ENCODE measurements around the gene CD44.

CD44 gene

GRCh38 chr11:35141071-35141470 lies 2.1 kb downstream of the CD44 start:
- DNase-seq: no peak

GRCh38 chr11:35141571-35141971 lies 2.6 kb downstream of the CD44 start:
- no peak for DNase-seq

GRCh38 chr11:35142481-35143075 lies 3.6 kb downstream of the CD44 start:
- DNase-seq: no peak

- no peak for DNase-seq
Observed at GRCh38 chr11:35143297-35144135, 4.5 kb downstream of the CD44 start.

GRCh38 chr11:35144136-35144741 lies 5.3 kb downstream of the CD44 start:
- DNase-seq: peak; percentile 51 to 53

GRCh38 chr11:35144806-35145205 lies 5.8 kb downstream of the CD44 start:
- DNase-seq: no peak

- DNase-seq: no peak
Observed at GRCh38 chr11:35145271-35145670, 6.3 kb downstream of the CD44 start.

- peak; percentile 64 to 66 for DNase-seq
Observed at GRCh38 chr11:35146074-35146521, 7.1 kb downstream of the CD44 start.

- no peak for DNase-seq
Observed at GRCh38 chr11:35146711-35147110, 7.7 kb downstream of the CD44 start.

GRCh38 chr11:35147235-35147634 lies 8.3 kb downstream of the CD44 start:
- DNase-seq: no peak

- no peak for DNase-seq
Observed at GRCh38 chr11:35148163-35148837, 9.3 kb downstream of the CD44 start.

GRCh38 chr11:35150454-35150853 lies 11.5 kb downstream of the CD44 start:
- DNase-seq: no peak

- no peak for DNase-seq
Observed at GRCh38 chr11:35151241-35151640, 12.3 kb downstream of the CD44 start.

GRCh38 chr11:35151683-35152280 lies 12.8 kb downstream of the CD44 start:
- DNase-seq: no peak

- DNase-seq: no peak
Observed at GRCh38 chr11:35152575-35152974, 13.6 kb downstream of the CD44 start.

- no peak for DNase-seq
Observed at GRCh38 chr11:35153280-35153679, 14.3 kb downstream of the CD44 start.

GRCh38 chr11:35154952-35155351 lies 16.0 kb downstream of the CD44 start:
- no peak for DNase-seq

GRCh38 chr11:35155677-35156076 lies 16.7 kb downstream of the CD44 start:
- no peak for DNase-seq

GRCh38 chr11:35157814-35158700 lies 19.1 kb downstream of the CD44 start:
- no peak for DNase-seq

GRCh38 chr11:35158701-35159510 lies 19.9 kb downstream of the CD44 start:
- DNase-seq: no peak

GRCh38 chr11:35160246-35160824 lies 21.4 kb downstream of the CD44 start:
- no peak for DNase-seq
